Choroid plexus epithelial cell (primary cell): ENCODE results near the gene ARHGAP24.

ENCODE experiments used
- DNase-seq: peaks from one replicate; pipeline ENCODE4 v3.0.0-alpha.2; 2010; ENCODE audit warnings: low read depth
- H3K4me3 ChIP-seq: 2 replicates; pipeline ENCODE4 v1.5.1; 2011; ENCODE audit warnings: low read depth, mild to moderate bottlenecking, control low read depth, low read length, moderate library complexity
- TF ChIP-seq, protein P1 (sequence below): conservative IDR thresholded peaks from 2 replicates; pipeline ENCODE4 v1.5.1; 2011; ENCODE audit warnings: low read depth, mild to moderate bottlenecking, control low read depth, inconsistent platforms, low read length, moderate library complexity

Gene ARHGAP24

GRCh38 chr4:85431881-85432485 is 43.0 kb upstream of the ARHGAP24 start:
- no peak overlapping the region for H3K4me3 ChIP-seq
- DNase-seq = no peak
- TF ChIP-seq, protein P1, sequence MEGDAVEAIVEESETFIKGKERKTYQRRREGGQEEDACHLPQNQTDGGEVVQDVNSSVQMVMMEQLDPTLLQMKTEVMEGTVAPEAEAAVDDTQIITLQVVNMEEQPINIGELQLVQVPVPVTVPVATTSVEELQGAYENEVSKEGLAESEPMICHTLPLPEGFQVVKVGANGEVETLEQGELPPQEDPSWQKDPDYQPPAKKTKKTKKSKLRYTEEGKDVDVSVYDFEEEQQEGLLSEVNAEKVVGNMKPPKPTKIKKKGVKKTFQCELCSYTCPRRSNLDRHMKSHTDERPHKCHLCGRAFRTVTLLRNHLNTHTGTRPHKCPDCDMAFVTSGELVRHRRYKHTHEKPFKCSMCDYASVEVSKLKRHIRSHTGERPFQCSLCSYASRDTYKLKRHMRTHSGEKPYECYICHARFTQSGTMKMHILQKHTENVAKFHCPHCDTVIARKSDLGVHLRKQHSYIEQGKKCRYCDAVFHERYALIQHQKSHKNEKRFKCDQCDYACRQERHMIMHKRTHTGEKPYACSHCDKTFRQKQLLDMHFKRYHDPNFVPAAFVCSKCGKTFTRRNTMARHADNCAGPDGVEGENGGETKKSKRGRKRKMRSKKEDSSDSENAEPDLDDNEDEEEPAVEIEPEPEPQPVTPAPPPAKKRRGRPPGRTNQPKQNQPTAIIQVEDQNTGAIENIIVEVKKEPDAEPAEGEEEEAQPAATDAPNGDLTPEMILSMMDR = no peak

- H3K4me3 ChIP-seq = no peak overlapping the region
- TF ChIP-seq, protein P1 = no peak
- peak; percentile 39 for DNase-seq
Measured at GRCh38 chr4:85445050-85445639, 29.8 kb upstream of the ARHGAP24 start.

- no peak for DNase-seq
- TF ChIP-seq, protein P1 = no peak
- no peak overlapping the region for H3K4me3 ChIP-seq
Measured at GRCh38 chr4:85446141-85446861, 28.6 kb upstream of the ARHGAP24 start.

DNA sequence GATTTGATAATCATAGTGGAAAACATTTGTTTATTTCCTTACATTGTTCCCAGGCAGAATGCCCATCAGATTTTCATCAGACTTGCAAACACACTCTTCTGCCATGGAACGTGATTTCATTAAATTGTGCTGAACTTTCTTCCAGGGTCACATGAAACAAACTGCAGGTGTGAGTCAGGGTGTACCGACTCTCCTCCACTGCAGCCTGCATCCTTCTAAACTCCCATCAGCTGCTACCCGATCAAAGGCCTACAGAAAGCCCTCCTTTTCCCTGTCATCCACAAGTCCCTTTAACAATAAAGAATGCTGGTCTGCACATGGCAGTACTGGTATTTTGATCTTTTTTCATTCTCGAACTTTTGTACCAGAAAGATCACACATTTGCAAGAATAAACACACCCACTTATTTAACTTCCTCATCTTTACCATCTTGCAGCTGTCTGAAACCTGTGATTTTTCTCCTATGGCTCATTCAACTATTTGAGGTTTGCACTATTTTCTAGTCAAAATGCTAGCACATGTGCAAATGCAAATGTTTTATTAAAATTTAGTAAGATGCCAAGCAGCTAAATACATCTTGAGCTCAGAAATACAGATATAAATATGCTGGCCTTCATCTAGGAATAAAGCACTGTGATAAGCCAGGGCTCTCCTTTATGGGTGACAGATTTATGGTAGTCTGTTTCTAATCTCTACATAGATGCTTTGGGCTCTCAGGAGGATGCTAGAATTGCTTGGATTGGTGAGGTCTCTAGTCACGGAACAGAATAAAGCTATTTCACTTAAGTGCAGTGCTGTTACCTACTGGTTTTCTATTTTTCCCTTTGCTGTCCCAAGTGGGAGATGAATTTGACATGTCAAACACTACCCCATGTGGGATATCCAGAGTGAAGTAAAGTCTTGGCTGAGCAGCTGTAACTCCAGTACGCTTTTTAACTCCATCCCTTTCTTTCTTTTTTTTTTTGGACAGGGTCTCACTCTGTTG is 25.8 kb upstream of the ARHGAP24 start:
- TF ChIP-seq, protein P1 = no peak
- DNase-seq = no peak
- H3K4me3 ChIP-seq = no peak overlapping the region

GRCh38 chr4:85452058-85452731 is 22.8 kb upstream of the ARHGAP24 start:
- no peak overlapping the region for H3K4me3 ChIP-seq
- TF ChIP-seq, protein P1 = no peak
- no peak for DNase-seq

DNA sequence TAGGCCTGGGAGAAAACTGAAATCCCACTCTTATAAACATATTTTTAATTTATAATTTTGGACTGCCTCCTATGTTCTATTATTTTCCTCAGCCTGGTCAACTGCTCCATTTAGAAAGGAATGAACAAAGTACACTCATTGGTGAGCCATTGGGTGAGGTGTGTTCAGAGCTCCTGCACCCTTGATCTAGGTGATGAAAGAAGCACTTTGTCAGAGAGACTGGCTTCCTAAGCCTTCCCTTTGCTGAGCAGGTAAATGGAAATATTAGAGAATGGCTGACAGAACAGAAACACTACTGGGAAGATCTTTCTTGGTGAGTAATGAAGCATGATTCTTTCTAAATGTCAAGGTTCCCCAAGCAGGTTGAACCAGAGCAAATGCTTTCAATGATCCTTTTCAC is 19.0 kb upstream of the ARHGAP24 start:
- H3K4me3 ChIP-seq = no peak overlapping the region
- TF ChIP-seq, protein P1 = no peak
- DNase-seq = no peak
